PC-9 (cell line): Measurements from ENCODE around the gene FAM43A. TPM values are rescaled to one million over a fixed set of nuclear protein-coding genes. Genes with fewer than 3 reads are reported as not detected.

Experiments used
- BruUV-seq: library from RNA; stranded (reverse); fragments of 400-500 nt; replicated peaks from 2 replicates; lab custom pipeline; 2021; lab: Mats Ljungman, UMichigan
- CTCF ChIA-PET: fragments of 300-600 bp; sonication (Branson Sonifier 250); formaldehyde crosslinking; loops from one replicate; lab custom pipeline; 2022; ENCODE audit warnings: antibody characterized with exemption; lab: Charles Lee
- POLR2A ChIA-PET: fragments of 300-600 bp; sonication (Branson Sonifier 250); formaldehyde crosslinking; loops from one replicate; lab custom pipeline; 2022; ENCODE audit warnings: antibody characterized with exemption; ENCODE audit not compliant: unreplicated experiment; lab: Charles Lee
- DNase-seq, 2 experiments: peaks; one replicate each; pipeline versions ENCODE4 v3.0.0 to v3.0.0-alpha.2; 2015 to 2022; ENCODE audit warnings: mixed read lengths in 1 of 2
- H2AFZ ChIP-seq: fragments of 200-600 bp; sonication (generic); 2 replicates; pipeline ENCODE4 v1.8.1; 2017; ENCODE audit warnings: antibody characterized with exemption
- H3F3A ChIP-seq: fragments of 200-600 bp; sonication (generic); 2 replicates; pipeline ENCODE4 v1.8.1; 2017; ENCODE audit warnings: antibody characterized with exemption, mild to moderate bottlenecking, low read depth; ENCODE audit not compliant: insufficient read depth
- H3K27ac ChIP-seq: fragments of 200-600 bp; sonication (generic); 2 replicates; pipeline ENCODE4 v1.6.1; 2016; ENCODE audit warnings: mixed run types
- H3K27me3 ChIP-seq: fragments of 200-600 bp; sonication (generic); 2 replicates; pipeline ENCODE4 v1.6.1; 2016; ENCODE audit warnings: low read depth, mixed run types; ENCODE audit not compliant: insufficient read depth
- H3K36me3 ChIP-seq: fragments of 200-600 bp; sonication (generic); 2 replicates; pipeline ENCODE4 v1.6.1; 2016; ENCODE audit warnings: low read depth, mixed run types
- H3K4me1 ChIP-seq: fragments of 200-600 bp; sonication (generic); replicated peaks from 2 replicates; pipeline ENCODE4 v1.6.1; 2016; ENCODE audit warnings: mixed run types; ENCODE audit not compliant: insufficient read depth
- H3K4me2 ChIP-seq: fragments of 200-600 bp; sonication (generic); 2 replicates; pipeline ENCODE4 v1.6.1; 2017; ENCODE audit warnings: mixed run types
- H3K4me3 ChIP-seq: fragments of 200-600 bp; sonication (generic); 2 replicates; pipeline ENCODE4 v1.6.1; 2016; ENCODE audit warnings: mixed run types
- H3K79me2 ChIP-seq: fragments of 200-600 bp; sonication (generic); 2 replicates; pipeline ENCODE4 v1.6.1; 2017; ENCODE audit warnings: low read depth, mixed run types
- H3K9me2 ChIP-seq: fragments of 200-600 bp; sonication (generic); 2 replicates; pipeline ENCODE4 v1.8.1; 2017; ENCODE audit warnings: mild to moderate bottlenecking; ENCODE audit not compliant: insufficient read depth
- H3K9me3 ChIP-seq: fragments of 200-600 bp; sonication (generic); 2 replicates; pipeline ENCODE4 v1.8.1; 2016; ENCODE audit warnings: low read depth; ENCODE audit not compliant: insufficient read depth
- H4K20me1 ChIP-seq: fragments of 200-600 bp; sonication (generic); 2 replicates; pipeline ENCODE4 v1.8.1; 2017; ENCODE audit not compliant: insufficient read depth
- CTCF ChIP-seq: fragments of 200-600 bp; sonication (generic); conservative IDR thresholded peaks from 2 replicates; pipeline ENCODE4 v1.6.1; 2017; ENCODE audit warnings: mixed run types, antibody characterized with exemption, mild to moderate bottlenecking, moderate library complexity
- EZH2 ChIP-seq: fragments of 200-600 bp; sonication (generic); IDR thresholded peaks from 2 replicates; pipeline ENCODE4 v1.8.0; 2017; ENCODE audit warnings: antibody characterized with exemption, low read depth
- intact Hi-C: fragments of 100-400 bp; cut with micrococcal nuclease; formaldehyde crosslinking; loops from one replicate; pipeline ENCODE4 v1.10.0; 2022; ENCODE audit not compliant: unreplicated experiment
- total RNA-seq: library from RNA; stranded (reverse); gene quantifications from 2 replicates; pipeline ENCODE4 v1.2.3, GENCODE V29; 2021

The FAM43A gene
- total RNA-seq, 1 experiment from 2014 or later = 8.8 TPM

GRCh38 chr3:194657439-194657838 is 28.2 kb upstream of the FAM43A start:
- Histone ChIP-seq H3K9me3 (no peaks in the 10 kb centered on the region), H3K36me3 (peaks cover 7% of the 10 kb centered on the region; the same call in 1 of the 2 replicates), H3K4me2 (no peak overlapping the region), H3K4me3 (no peak overlapping the region), H3K4me1 (no peaks in the 10 kb centered on the region), H3K27ac (no peak overlapping the region), H3K27me3 (no peaks in the 10 kb centered on the region), H2AFZ (no peak overlapping the region), H3F3A (no peaks in the 10 kb centered on the region), H3K79me2 (no peaks in the 10 kb centered on the region), H3K9me2 (no peaks in the 10 kb centered on the region), H4K20me1 (no peaks in the 10 kb centered on the region)
- CTCF ChIA-PET = interaction anchor here (0.6 kb wide), 1 partner anchor 885 kb away, joined by 5 read pairs; no protein-coding TSS in a partner anchor
- POLR2A ChIA-PET = no interaction called here
- no TSS peak for BruUV-seq
- TF ChIP-seq EZH2 (no peak), CTCF (no peak)
- no peak for DNase-seq
- intact Hi-C loops = no loop called here

GRCh38 chr3:194658477-194659242 is 27.0 kb upstream of the FAM43A start:
- no peaks in the 10 kb centered on the region for H3K9me3 ChIP-seq

GRCh38 chr3:194659778-194660177 is 25.9 kb upstream of the FAM43A start:
- no peak overlapping the region for H3K27ac ChIP-seq
- no peaks in the 10 kb centered on the region for H3K27me3 ChIP-seq
- H4K20me1 ChIP-seq = no peaks in the 10 kb centered on the region
- H3F3A ChIP-seq = no peaks in the 10 kb centered on the region
- H2AFZ ChIP-seq = no peak overlapping the region
- TF ChIP-seq CTCF = no peak
- no peak for TF ChIP-seq EZH2
- POLR2A ChIA-PET = no interaction called here
- CTCF ChIA-PET = interaction anchor here (0.6 kb wide), 1 partner anchor 479 kb away, joined by 18 read pairs; no protein-coding TSS in a partner anchor
- BruUV-seq = no TSS peak
- H3K4me1 ChIP-seq = no peaks in the 10 kb centered on the region
- H3K4me2 ChIP-seq = no peak overlapping the region
- DNase-seq = no peak
- no peak overlapping the region for H3K4me3 ChIP-seq
- H3K9me2 ChIP-seq = no peaks in the 10 kb centered on the region
- H3K79me2 ChIP-seq = no peaks in the 10 kb centered on the region
- no peaks in the 10 kb centered on the region for H3K9me3 ChIP-seq
- peaks cover 7% of the 10 kb centered on the region; the same call in 1 of the 2 replicates for H3K36me3 ChIP-seq
- intact Hi-C loops = no loop called here

More at GRCh38 chr3:194658477-194659242, 27.0 kb upstream of the FAM43A start:
- no peaks in the 10 kb centered on the region for H3F3A ChIP-seq
- peaks cover 7% of the 10 kb centered on the region; the same call in 1 of the 2 replicates for H3K36me3 ChIP-seq
- H3K27me3 ChIP-seq = no peaks in the 10 kb centered on the region
- H3K27ac ChIP-seq = no peak overlapping the region
- DNase-seq = no peak
- H3K79me2 ChIP-seq = no peaks in the 10 kb centered on the region
- no peak overlapping the region for H3K4me2 ChIP-seq
- POLR2A ChIA-PET = no interaction called here
- intact Hi-C loops = no loop called here
- no peaks in the 10 kb centered on the region for H4K20me1 ChIP-seq
- CTCF ChIA-PET = no interaction called here
- TF ChIP-seq EZH2 = no peak
- TF ChIP-seq CTCF = no peak
- no peaks in the 10 kb centered on the region for H3K4me1 ChIP-seq
- no peak overlapping the region for H2AFZ ChIP-seq
- no TSS peak for BruUV-seq
- H3K4me3 ChIP-seq = no peak overlapping the region
- no peaks in the 10 kb centered on the region for H3K9me2 ChIP-seq
